Right lobe of liver (tissue), 6 donors: ENCODE measurements around the gene ZMYND8. TPM values are rescaled to one million over a fixed set of nuclear protein-coding genes. Genes with fewer than 3 reads are reported as not detected.

ENCODE experiments used
- ATAC-seq, 4 donors: fragments of 200-7000 bp; cut with Tn5 transposase; one replicate each; pipeline ENCODE4 v1.9.1; 2020; ENCODE audit warnings: mild to moderate bottlenecking in 4 of 4, moderate library complexity in 4 of 4
- DNase-seq, 3 donors: peaks; one replicate each; pipeline ENCODE4 v3.0.0-alpha.2; 2020
- H3K27ac ChIP-seq, 3 donors: fragments of 200-600 bp; one replicate each; pipeline ENCODE4 v1.8.0; 2022
- H3K27me3 ChIP-seq, 2 donors: fragments of 200-600 bp; one replicate each; pipeline ENCODE4 v1.8.0; 2022
- H3K36me3 ChIP-seq, 4 donors: fragments of 200-600 bp; sonication (generic) in 1 of 4; one replicate each; pipeline versions ENCODE4 v1.5.1 to v1.8.0; 2017 to 2022; ENCODE audit warnings: control low read depth in 1 of 4
- H3K4me1 ChIP-seq, 4 donors: fragments of 200-600 bp; sonication (generic) in 1 of 4; one replicate each; pipeline versions ENCODE4 v1.5.1 to v1.8.0; 2017 to 2022; ENCODE audit warnings: control low read depth in 1 of 4
- H3K4me3 ChIP-seq, 3 donors: fragments of 200-600 bp; one replicate each; pipeline ENCODE4 v1.8.0; 2022
- H3K9me3 ChIP-seq, 4 donors: fragments of 200-600 bp; sonication (generic) in 1 of 4; one replicate each; pipeline versions ENCODE4 v1.5.1 to v1.8.0; 2017 to 2022; ENCODE audit warnings: control low read depth in 1 of 4
- POLR2A ChIP-seq: fragments of 450-650 bp; IDR thresholded peaks from one replicate; pipeline ENCODE4 v1.6.1; 2017; ENCODE audit warnings: antibody characterized with exemption, mild to moderate bottlenecking
- WGBS: methylation state at CpG from one replicate; pipeline ENCODE4 v1.1.6; 2018; ENCODE audit warnings: low coverage, low lambda C conversion rate; ENCODE audit not compliant: insufficient coverage; ENCODE audit errors: missing lambda C conversion rate; 5-methylcytosine and 5-hydroxymethylcytosine counted together
- intact Hi-C, 2 donors: fragments of 100-400 bp; cut with DNase I; formaldehyde crosslinking; loops; one replicate each; pipeline versions ENCODE4 v1.11.2 to v1.14.1; 2022
- total RNA-seq, 6 experiments: library from RNA; depleted of rRNA in 2 of 6; stranded (reverse); fragments of >200 nt in 2 of 6; fragmentation: NEBNext Ultra II Directional in 3 of 6; extraction: Animal tissue kit (Norgen Biotek cat#: 25700) in 3 of 6; gene quantifications; one replicate each; pipeline versions ENCODE4 v1.1.0 to v1.2.4, GENCODE V29; 2016 to 2023
- TF ChIP-seq, protein P1 (sequence below), 4 donors: fragments of 200-600 bp in 3 of 4; fragments of 450-650 bp in 1 of 4; IDR thresholded peaks; one replicate each; pipeline versions ENCODE4 v1.5.1 to v1.8.0; 2016 to 2022; ENCODE audit warnings: antibody characterized with exemption in 4 of 4, mild to moderate bottlenecking in 2 of 4
- donor health status: DM: no; HTN: yes; CAD: no.
- donor health status: DM: no; HTN: no; CAD: no.
- donor health status: DM: no; HTN: no; CAD: no.
- donor health status: DM: no; HTN: yes; CAD: no.
- donor health status: DM: no; HTN: yes; CAD: no.

ZMYND8 gene
- total RNA-seq, 6 experiments from 2014 or later = 7.8 to 25.7 (median 13.8) TPM

DNA sequence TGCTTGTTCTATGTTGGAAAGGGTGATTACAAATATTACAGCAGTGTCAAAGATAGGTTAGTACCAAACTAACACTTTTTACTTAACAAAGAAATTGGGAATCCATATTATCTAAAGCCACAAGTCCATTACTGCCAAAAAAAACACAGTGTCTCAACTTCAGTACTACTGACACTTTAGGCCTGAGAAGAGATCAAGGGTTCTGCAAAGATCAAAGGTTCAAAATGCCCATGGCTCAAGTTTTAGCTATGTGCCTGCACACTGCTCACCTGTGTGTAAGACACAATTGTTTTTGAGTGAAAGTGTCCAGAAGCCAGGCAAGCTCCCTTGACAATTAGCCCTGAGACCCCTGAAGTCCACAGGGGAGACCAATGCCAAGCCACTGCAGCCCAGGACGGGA, 132.6 kb downstream of the ZMYND8 start:
- TF ChIP-seq, protein P1, sequence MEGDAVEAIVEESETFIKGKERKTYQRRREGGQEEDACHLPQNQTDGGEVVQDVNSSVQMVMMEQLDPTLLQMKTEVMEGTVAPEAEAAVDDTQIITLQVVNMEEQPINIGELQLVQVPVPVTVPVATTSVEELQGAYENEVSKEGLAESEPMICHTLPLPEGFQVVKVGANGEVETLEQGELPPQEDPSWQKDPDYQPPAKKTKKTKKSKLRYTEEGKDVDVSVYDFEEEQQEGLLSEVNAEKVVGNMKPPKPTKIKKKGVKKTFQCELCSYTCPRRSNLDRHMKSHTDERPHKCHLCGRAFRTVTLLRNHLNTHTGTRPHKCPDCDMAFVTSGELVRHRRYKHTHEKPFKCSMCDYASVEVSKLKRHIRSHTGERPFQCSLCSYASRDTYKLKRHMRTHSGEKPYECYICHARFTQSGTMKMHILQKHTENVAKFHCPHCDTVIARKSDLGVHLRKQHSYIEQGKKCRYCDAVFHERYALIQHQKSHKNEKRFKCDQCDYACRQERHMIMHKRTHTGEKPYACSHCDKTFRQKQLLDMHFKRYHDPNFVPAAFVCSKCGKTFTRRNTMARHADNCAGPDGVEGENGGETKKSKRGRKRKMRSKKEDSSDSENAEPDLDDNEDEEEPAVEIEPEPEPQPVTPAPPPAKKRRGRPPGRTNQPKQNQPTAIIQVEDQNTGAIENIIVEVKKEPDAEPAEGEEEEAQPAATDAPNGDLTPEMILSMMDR (IDR thresholded peaks at IDR 0.05) = no peak
- no peak for TF ChIP-seq POLR2A
- H3K4me3 ChIP-seq = no peak overlapping the region
- WGBS = no CpG with 5 or more reads among the region's 1 CpG
- H3K27me3 ChIP-seq = no peaks in the 10 kb centered on the region
- no peak for DNase-seq
- intact Hi-C loops = no loop called here
- ATAC-seq = peak; percentile 62 to 90 (median 76)
- peaks cover 0 to 26% (median 7%) of the 10 kb centered on the region in 4 donors for H3K36me3 ChIP-seq
- no peaks in the 10 kb centered on the region for H3K9me3 ChIP-seq
- H3K4me1 ChIP-seq = peaks cover 0 to 26% (median 9%) of the 10 kb centered on the region in 4 donors
- H3K27ac ChIP-seq = peak overlapping the region in 1 of 3 donors; percentile 52

DNA sequence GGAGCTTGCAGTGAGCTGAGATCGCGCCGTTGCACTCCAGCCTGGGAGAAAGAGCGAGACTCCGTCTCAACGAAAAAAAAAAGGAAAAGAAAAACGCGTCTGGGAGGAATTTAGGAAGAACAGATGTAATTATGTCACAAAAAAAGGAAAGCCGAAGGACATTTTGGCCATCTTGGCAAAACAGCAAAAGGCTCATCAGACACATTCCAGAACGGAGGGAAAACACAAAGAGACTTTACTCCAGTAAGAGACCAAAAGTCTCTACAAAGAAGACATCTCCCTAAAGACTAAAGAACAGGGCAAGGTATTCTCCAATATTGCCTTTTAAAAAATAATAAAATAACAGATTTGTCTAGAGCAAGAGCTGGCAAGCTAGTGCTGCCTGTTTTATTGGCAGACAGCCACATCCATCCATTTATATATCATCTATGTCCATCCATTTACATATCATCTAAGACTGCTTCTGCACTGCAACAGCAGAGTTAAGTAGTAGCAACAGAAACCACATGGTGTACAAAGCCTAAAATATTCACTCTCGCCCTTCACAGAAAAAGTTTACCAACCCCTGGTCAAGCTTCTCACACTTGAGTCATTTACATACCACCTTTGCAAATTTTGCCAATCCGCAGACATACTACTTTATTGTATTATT, 133.9 kb downstream of the ZMYND8 start:
- intact Hi-C loops = no loop called here
- ATAC-seq (no peak), DNase-seq (no peak)
- Histone ChIP-seq H3K27me3 (no peaks in the 10 kb centered on the region), H3K27ac (no peak overlapping the region), H3K4me3 (no peak overlapping the region), H3K4me1 (peaks cover 0 to 33% (median 11%) of the 10 kb centered on the region in 4 donors), H3K9me3 (no peaks in the 10 kb centered on the region), H3K36me3 (peaks cover 0 to 14% (median 6%) of the 10 kb centered on the region in 4 donors)
- TF ChIP-seq, protein P1 (IDR thresholded peaks at IDR 0.05) = no peak
- TF ChIP-seq POLR2A = no peak
- WGBS = 92% methylated on average over 12 of the region's 12 CpGs

DNA sequence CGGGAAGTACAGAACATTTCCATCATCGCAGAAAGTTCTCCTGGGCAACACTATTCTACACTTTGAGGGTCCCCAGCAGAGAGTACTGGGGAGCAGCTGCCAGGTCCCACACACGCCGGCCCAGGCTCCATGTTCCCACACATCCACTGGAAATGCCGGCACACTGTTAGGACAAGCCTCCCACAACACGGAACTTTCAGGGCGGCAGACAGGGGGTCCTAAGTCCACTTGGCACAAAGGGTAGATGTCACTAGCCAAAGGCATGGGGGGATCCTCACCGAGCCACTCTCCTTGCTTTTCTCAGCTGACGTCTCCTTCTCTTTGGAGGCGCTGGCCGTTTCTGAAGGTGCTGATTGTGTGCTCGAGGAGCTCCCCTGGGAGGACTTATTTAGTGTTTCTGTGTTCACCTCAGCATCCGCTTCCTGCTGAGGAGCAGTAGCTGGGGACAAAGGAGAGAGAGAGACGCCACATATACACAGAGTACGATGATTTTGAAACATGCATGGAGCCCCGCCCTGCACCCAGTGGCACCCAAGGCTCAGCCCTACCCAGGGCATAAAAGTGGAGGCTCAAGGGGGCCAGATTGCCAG, 135.4 kb downstream of the ZMYND8 start:
- ATAC-seq (no peak), DNase-seq (no peak)
- TF ChIP-seq POLR2A = no peak
- TF ChIP-seq, protein P1 (IDR thresholded peaks at IDR 0.05) = no peak
- Histone ChIP-seq H3K4me1 (peaks cover 0 to 35% (median 15%) of the 10 kb centered on the region in 4 donors), H3K27ac (no peak overlapping the region), H3K27me3 (no peaks in the 10 kb centered on the region), H3K4me3 (no peak overlapping the region), H3K36me3 (peaks cover 0 to 14% (median 4%) of the 10 kb centered on the region in 4 donors), H3K9me3 (no peaks in the 10 kb centered on the region)
- intact Hi-C loops = no loop called here
- 55% methylated on average over 8 of the region's 16 CpGs for WGBS

DNA sequence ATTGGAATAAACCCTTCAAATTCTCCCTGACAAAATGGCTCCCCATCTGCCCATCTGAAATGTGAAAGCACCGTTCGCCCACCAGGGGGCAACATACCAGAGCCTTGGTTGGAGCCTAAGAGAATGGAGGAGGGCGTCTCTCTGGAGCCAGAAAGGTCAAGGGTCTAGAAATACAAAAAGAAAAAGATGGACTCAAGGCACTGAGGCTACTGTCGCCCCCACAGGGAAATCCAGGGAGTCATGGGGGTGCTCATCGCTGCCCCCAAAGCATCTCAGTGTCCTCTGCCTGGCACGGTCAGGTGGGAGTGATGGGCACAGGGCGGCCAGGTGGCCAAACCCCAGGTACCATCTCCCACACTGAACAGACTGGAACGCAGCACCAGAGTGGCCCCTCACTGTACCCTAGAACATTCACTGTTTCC, 136.3 kb downstream of the ZMYND8 start:
- ATAC-seq = no peak
- WGBS = 76% methylated on average over 5 of the region's 8 CpGs

More for the DNA sequence above, 136.3 kb downstream of the ZMYND8 start:
- no peaks in the 10 kb centered on the region for H3K9me3 ChIP-seq
- H3K4me1 ChIP-seq = peaks cover 0 to 35% (median 15%) of the 10 kb centered on the region in 4 donors
- peaks cover 0 to 14% (median 4%) of the 10 kb centered on the region in 4 donors for H3K36me3 ChIP-seq
- H3K4me3 ChIP-seq = no peak overlapping the region
- intact Hi-C loops = no loop called here
- TF ChIP-seq, protein P1 (IDR thresholded peaks at IDR 0.05) = peak; percentile 23 to 41 (median 39)
- TF ChIP-seq POLR2A = no peak
- no peak overlapping the region for H3K27ac ChIP-seq
- H3K27me3 ChIP-seq = no peaks in the 10 kb centered on the region
- DNase-seq = no peak
